OCI-LY7 (cell line): ENCODE data around the gene PPP4R1. TPM values are rescaled to one million over a fixed set of nuclear protein-coding genes. Genes with fewer than 3 reads are reported as not detected.

ENCODE experiments used
- BruUV-seq: library from RNA; stranded (reverse); fragments of 400-500 nt; replicated peaks from 2 replicates; lab custom pipeline; 2021; lab: Mats Ljungman, UMichigan
- CTCF ChIA-PET: fragments of 300-600 bp; sonication (Branson Sonifier 250); formaldehyde crosslinking; loops from one replicate; lab custom pipeline; 2022; ENCODE audit warnings: antibody characterized with exemption; ENCODE audit not compliant: unreplicated experiment; lab: Charles Lee
- POLR2A ChIA-PET: fragments of 300-600 bp; sonication (Branson Sonifier 250); formaldehyde crosslinking; loops from one replicate; lab custom pipeline; 2022; ENCODE audit warnings: antibody characterized with exemption; lab: Charles Lee
- DNase-seq: peaks from one replicate; pipeline ENCODE4 v3.0.0-alpha.2; 2015; ENCODE audit warnings: low spot score
- H2AFZ ChIP-seq: fragments of 200-600 bp; sonication (generic), shearing (Covaris generic); 2 replicates; pipeline ENCODE4 v1.6.1; 2014; ENCODE audit warnings: mild to moderate bottlenecking, antibody characterized with exemption, low read length, moderate library complexity
- H3K27ac ChIP-seq: fragments of 200-600 bp; sonication (generic); 2 replicates; pipeline ENCODE4 v1.5.1; 2014; ENCODE audit warnings: mixed run types, low read depth, mild to moderate bottlenecking, moderate library complexity, low read length, inconsistent platforms; ENCODE audit not compliant: poor library complexity, severe bottlenecking
- H3K36me3 ChIP-seq: fragments of 200-600 bp; sonication (generic); 2 replicates; pipeline ENCODE4 v1.6.1; 2014; ENCODE audit warnings: mild to moderate bottlenecking, antibody characterized with exemption, low read length, moderate library complexity, mixed read lengths; ENCODE audit not compliant: insufficient read depth
- H3K4me1 ChIP-seq: fragments of 200-600 bp; sonication (generic); 2 replicates; pipeline ENCODE4 v1.5.1; 2014; ENCODE audit warnings: mild to moderate bottlenecking, low read length; ENCODE audit not compliant: insufficient read depth, poor library complexity, severe bottlenecking
- H3K4me2 ChIP-seq: fragments of 200-600 bp; sonication (generic); 2 replicates; pipeline ENCODE4 v1.6.1; 2014; ENCODE audit warnings: mild to moderate bottlenecking, low read length
- H3K4me3 ChIP-seq: fragments of 200-600 bp; sonication (generic); 2 replicates; pipeline ENCODE4 v1.5.1; 2014; ENCODE audit warnings: mild to moderate bottlenecking, low read depth, low read length; ENCODE audit not compliant: poor library complexity, severe bottlenecking
- H3K79me2 ChIP-seq: fragments of 200-600 bp; sonication (generic); 2 replicates; pipeline ENCODE4 v1.6.1; 2016; ENCODE audit warnings: low read depth, mild to moderate bottlenecking, low read length, moderate library complexity, mixed read lengths; ENCODE audit not compliant: insufficient read depth
- H3K9me2 ChIP-seq: fragments of 200-600 bp; sonication (generic); 2 replicates; pipeline ENCODE4 v1.6.1; 2016; ENCODE audit warnings: mild to moderate bottlenecking, low read length, mixed read lengths; ENCODE audit not compliant: insufficient read depth
- H3K9me3 ChIP-seq: fragments of 200-600 bp; sonication (generic); 2 replicates; pipeline ENCODE4 v1.6.1; 2014; ENCODE audit warnings: mild to moderate bottlenecking, mixed run types, low read length, mixed read lengths
- H4K20me1 ChIP-seq: fragments of 200-600 bp; sonication (generic); 2 replicates; pipeline ENCODE4 v1.6.1; 2014; ENCODE audit warnings: mild to moderate bottlenecking, antibody characterized with exemption, low read length, moderate library complexity, mixed read lengths; ENCODE audit not compliant: insufficient read depth
- EZH2phosphoT487 ChIP-seq: fragments of 200-600 bp; sonication (generic); IDR thresholded peaks from 2 replicates; pipeline ENCODE4 v1.6.1; 2018; ENCODE audit warnings: low read depth, borderline replicate concordance, mild to moderate bottlenecking, mixed run types, antibody characterized with exemption, low read length, moderate library complexity, mixed read lengths
- intact Hi-C: fragments of 100-400 bp; cut with micrococcal nuclease; formaldehyde crosslinking; loops from one replicate; pipeline ENCODE4 v1.10.0; 2022; ENCODE audit not compliant: unreplicated experiment
- total RNA-seq, 2 experiments: library from RNA; depleted of rRNA in 1 of 2; stranded (reverse); fragments of >200 nt in 1 of 2; shearing (Covaris generic) in 1 of 2; gene quantifications; 2 replicates each; pipeline ENCODE4 v1.2.3, GENCODE V29; 2014 to 2022
- TF ChIP-seq, protein P1 (sequence below): fragments of 200-600 bp; sonication (generic); conservative IDR thresholded peaks from 2 replicates; pipeline ENCODE4 v1.5.1; 2014; ENCODE audit warnings: mild to moderate bottlenecking, antibody characterized with exemption, low read length, moderate library complexity, mixed read lengths

Gene PPP4R1
- total RNA-seq, 2 experiments from 2014 or later, result 64.9 to 72.4 TPM

DNA sequence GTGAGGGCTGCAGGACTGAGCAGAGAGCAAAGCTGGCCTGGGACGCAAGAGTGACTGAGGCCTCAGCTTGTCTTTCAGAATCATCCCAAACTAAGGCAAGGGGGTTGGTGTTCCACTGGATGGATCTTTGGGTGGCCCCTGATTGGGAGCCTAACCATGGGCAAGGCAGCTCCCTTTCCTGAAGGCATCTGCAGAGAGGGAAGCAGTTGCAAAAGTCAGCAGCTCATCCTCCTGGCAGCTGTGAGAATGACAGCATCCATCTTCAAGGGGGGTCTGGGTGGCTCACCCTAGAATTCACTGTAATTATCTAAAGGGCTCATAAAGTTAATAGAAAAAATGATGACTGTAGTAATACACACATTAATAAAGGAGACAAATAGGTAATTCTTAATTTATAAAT is 47.2 kb upstream of the PPP4R1 start:
- Histone ChIP-seq H2AFZ (no peak overlapping the region), H4K20me1 (no peaks in the 10 kb centered on the region), H3K4me2 (no peak overlapping the region), H3K9me2 (no peaks in the 10 kb centered on the region), H3K9me3 (no peaks in the 10 kb centered on the region), H3K27ac (no peak overlapping the region), H3K4me1 (no peaks in the 10 kb centered on the region), H3K79me2 (no peaks in the 10 kb centered on the region), H3K36me3 (no peaks in the 10 kb centered on the region), H3K4me3 (no peak overlapping the region)
- no peak for DNase-seq
- intact Hi-C loops, result no loop called here
- ChIA-PET CTCF (no interaction called here), POLR2A (interaction anchor here (0.6 to 0.7 kb wide), 3 partner anchors 10 to 160 kb away, joined by 3 to 4 read pairs (median 3); no protein-coding TSS in a partner anchor)
- TF ChIP-seq, protein P1, sequence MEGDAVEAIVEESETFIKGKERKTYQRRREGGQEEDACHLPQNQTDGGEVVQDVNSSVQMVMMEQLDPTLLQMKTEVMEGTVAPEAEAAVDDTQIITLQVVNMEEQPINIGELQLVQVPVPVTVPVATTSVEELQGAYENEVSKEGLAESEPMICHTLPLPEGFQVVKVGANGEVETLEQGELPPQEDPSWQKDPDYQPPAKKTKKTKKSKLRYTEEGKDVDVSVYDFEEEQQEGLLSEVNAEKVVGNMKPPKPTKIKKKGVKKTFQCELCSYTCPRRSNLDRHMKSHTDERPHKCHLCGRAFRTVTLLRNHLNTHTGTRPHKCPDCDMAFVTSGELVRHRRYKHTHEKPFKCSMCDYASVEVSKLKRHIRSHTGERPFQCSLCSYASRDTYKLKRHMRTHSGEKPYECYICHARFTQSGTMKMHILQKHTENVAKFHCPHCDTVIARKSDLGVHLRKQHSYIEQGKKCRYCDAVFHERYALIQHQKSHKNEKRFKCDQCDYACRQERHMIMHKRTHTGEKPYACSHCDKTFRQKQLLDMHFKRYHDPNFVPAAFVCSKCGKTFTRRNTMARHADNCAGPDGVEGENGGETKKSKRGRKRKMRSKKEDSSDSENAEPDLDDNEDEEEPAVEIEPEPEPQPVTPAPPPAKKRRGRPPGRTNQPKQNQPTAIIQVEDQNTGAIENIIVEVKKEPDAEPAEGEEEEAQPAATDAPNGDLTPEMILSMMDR, result no peak
- no peak for TF ChIP-seq EZH2phosphoT487
- no TSS peak for BruUV-seq

DNA sequence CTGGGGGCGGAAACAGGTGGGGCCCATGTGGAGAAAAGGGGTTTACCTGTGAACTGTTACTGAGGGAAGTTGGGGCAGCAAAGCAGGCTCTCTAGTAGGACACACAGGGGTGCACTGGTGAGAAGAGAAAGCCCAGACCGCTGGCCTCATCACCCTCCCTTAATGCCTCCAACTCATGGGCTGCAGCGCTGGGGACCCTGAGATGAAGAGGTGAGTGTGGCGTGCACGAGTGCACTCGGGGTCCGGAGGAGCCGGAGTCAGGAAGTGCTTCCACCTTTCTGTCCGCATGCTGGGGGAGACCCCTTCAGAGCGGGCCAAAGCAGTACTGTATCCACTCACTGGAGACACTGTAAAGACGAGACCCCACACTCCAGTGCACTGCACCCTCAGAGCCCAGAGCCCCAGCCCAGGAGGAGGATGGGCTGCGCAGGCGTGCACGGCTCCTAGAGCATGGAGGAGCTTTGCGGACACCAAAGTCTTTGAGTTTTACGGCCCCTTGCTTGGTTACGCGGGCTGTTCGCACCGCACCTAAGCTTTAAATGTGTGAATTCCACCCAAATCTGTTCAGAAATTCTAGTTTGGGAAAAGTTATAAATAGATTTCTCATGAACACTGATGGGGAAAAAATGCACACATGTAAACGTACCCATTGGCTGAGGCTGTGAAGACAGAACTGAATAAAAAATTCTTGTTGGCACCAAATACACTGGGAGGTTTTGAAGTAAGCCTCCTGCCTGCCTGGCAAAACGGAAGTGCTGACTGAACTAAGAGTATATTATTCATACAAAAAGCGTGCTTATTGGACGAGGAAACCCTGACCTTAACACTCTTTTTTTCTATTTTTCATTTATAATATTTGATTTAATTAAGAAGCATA is 45.4 kb upstream of the PPP4R1 start:
- H4K20me1 ChIP-seq, result no peaks in the 10 kb centered on the region
- no peak overlapping the region for H3K4me2 ChIP-seq
- no TSS peak for BruUV-seq
- H3K27ac ChIP-seq, result no peak overlapping the region
- ChIA-PET POLR2A (no interaction called here), CTCF (no interaction called here)
- no peak overlapping the region for H3K4me3 ChIP-seq
- H3K9me3 ChIP-seq, result no peaks in the 10 kb centered on the region
- no peaks in the 10 kb centered on the region for H3K4me1 ChIP-seq
- DNase-seq, result no peak
- no peaks in the 10 kb centered on the region for H3K79me2 ChIP-seq
- no peaks in the 10 kb centered on the region for H3K9me2 ChIP-seq
- H2AFZ ChIP-seq, result no peak overlapping the region
- H3K36me3 ChIP-seq, result no peaks in the 10 kb centered on the region
- TF ChIP-seq EZH2phosphoT487, result no peak
- TF ChIP-seq, protein P1, result no peak
- intact Hi-C loops, result no loop called here

- H2AFZ ChIP-seq, result no peak overlapping the region
- H3K36me3 ChIP-seq, result no peaks in the 10 kb centered on the region
- ChIA-PET CTCF (no interaction called here), POLR2A (no interaction called here)
- no TSS peak for BruUV-seq
- no peaks in the 10 kb centered on the region for H3K9me3 ChIP-seq
- H3K79me2 ChIP-seq, result no peaks in the 10 kb centered on the region
- TF ChIP-seq EZH2phosphoT487, result no peak
- TF ChIP-seq, protein P1, result no peak
- intact Hi-C loops, result no loop called here
- no peaks in the 10 kb centered on the region for H4K20me1 ChIP-seq
- DNase-seq, result no peak
- H3K4me1 ChIP-seq, result no peaks in the 10 kb centered on the region
- H3K4me3 ChIP-seq, result no peak overlapping the region
- no peak overlapping the region for H3K4me2 ChIP-seq
- H3K9me2 ChIP-seq, result no peaks in the 10 kb centered on the region
- no peak overlapping the region for H3K27ac ChIP-seq
These were observed 43.8 kb upstream of the PPP4R1 start for GRCh38 chr18:9658087-9658641.
